GM18499 (cell line): Measurements from ENCODE around the gene RPUSD3.
"Not testable (repeated sequence)": the region's sequence is repeated elsewhere in the genome, so short reads cannot be mapped to it uniquely, and the experiment has no call there.

Experiments
- ATAC-seq: cut with Tn5 transposase; IDR thresholded peaks from one replicate; pipeline ENCODE4 v1.9.1; 2021; ENCODE audit warnings: moderate number of reproducible peaks; ENCODE audit not compliant: insufficient read depth, unreplicated experiment

Gene RPUSD3, protein sequence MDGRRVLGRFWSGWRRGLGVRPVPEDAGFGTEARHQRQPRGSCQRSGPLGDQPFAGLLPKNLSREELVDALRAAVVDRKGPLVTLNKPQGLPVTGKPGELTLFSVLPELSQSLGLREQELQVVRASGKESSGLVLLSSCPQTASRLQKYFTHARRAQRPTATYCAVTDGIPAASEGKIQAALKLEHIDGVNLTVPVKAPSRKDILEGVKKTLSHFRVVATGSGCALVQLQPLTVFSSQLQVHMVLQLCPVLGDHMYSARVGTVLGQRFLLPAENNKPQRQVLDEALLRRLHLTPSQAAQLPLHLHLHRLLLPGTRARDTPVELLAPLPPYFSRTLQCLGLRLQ

DNA sequence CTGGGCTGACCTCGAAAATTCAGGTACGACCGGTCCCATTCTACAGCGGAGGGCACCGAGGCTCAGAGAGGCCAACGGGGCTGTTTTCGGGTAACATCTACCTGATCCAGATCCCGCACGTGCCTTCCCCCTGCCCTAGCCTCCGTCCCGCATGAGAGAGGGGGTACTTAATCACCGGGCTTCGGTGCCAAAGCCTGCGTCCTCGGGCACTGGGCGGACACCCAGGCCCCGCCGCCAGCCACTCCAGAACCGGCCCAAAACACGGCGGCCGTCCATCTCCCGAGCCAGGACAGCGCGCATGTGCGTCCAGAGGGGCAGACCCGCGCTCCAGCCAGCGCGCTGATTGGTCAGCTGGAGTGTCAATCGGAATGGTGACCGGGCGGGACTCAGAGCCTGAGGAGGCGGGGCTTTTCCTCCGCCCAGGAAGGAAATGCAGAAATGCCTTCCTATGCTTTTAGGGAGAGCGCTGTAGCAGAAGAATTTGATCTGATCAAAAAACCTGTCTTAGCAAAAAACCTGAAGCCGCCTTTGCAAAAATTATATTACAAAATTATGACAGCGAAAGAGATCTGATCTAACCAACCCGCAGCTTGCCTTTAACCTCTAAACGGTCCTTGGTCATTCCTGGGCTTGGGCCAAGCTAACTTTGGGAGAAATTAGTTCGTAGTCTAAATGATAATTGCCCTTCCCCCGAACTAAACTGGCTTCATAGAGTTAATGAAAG, at the start of gene RPUSD3:
Gene RPUSD3 (minus strand): TSS at position 294 of the 724 bp plus-strand sequence. CDS start 18 bp downstream, at position 276.
- no peak for ATAC-seq

DNA sequence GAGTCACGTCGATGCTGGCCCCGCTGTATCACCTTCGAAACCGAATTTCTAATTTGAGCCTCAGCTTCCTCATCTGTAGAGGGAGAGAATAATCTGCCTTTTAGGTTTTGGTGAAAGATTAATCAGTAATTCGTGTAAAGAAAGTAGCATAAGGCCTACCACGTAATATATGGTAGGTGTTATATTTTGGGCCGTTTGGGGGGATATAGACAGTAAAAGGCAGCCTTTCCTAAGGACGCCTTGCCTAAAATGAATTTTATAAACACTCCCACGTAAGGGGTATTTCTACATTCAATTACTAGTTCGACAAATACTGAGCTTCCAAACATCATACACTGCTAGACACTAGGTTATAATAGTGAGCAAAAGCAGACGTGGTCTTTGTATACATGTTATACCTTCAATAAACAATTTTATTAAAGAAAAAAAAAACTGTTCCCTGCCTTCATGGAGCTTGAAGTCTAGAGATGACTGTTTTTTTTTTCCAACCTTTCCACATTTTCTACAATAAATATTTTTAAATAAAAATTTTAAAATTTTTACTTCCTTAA, 47.3 kb upstream of the RPUSD3 start:
- no peak for ATAC-seq

DNA sequence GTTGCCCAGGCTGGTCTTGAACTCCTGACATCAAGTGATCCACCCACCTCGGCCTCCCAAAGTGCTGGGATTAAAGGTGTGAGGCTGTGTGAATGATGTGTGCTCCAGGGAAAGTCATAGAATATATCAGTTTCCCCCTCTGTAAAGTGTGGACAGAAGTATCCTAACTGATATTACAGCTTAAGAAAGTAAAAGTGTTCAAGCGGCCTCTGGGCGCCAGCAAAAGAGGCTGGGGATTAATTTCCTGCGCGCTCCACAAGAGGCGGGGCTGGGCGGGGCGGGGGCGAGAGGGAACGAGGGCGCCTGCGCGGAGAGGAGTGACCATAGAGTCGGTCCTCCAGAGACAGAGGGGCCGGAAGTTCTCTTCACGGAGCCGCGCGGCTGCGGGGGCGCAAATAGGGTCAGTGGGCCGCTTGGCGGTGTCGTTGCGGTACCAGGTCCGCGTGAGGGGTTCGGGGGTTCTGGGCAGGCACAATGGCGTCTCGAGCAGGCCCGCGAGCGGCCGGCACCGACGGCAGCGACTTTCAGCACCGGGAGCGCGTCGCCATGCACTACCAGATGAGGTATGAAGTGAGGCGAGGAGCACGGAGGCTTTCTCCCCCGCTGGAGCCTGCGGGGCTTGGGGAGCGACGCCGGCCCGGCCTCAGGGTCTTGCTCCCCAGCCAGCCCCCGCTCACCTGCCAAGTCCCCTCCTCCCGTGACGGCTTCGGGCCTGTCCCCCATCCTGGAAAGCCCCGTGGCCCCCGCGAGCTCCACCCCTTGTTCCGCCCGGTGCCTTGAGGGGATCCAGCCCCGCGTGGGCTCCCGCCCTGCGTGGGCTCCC, 46.7 kb upstream of the RPUSD3 start, which contains the start of gene JAGN1:
Gene JAGN1 (plus strand): TSS at position 362 of the 823 bp plus-strand sequence. CDS start 113 bp downstream, at position 475.
- no peak for ATAC-seq

DNA sequence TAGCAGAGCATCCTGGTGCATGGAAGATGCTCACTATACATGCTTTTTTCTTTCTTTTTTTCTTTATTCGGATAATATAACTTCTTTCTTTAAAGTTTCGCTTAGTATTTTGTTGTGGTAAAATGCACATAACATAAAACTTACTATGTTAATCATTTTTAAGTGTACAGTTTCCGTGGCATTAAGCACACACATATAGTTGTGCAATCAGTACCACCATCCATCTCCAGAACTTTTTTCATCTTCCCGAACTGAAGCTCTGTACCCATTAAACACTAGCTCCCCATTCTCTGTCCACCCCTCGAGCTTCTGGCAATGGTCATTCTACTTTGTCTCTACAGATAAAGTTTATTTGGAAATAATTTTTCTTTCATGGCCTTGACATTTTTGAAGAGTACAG, 45.6 kb upstream of the RPUSD3 start:
- no peak for ATAC-seq

DNA sequence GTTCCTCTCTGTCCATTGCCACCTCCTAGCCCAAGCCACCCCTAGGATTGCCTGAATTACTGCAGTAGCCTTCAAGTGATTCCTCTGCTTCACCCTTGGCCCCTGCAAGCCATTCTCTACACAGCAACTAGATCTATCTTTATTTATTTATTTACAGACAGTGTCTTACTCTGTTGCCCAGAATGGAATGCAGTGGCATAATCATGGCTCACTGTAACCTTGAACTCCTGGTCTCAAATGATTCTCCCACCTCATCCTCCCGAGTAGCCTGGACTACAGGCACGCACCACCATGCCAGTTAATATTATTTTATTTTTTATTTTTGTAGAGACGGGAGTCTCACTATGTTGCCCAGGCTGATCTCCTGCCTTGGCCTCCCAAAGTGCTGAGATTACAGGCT, 44.7 kb upstream of the RPUSD3 start:
- ATAC-seq, result no peak

DNA sequence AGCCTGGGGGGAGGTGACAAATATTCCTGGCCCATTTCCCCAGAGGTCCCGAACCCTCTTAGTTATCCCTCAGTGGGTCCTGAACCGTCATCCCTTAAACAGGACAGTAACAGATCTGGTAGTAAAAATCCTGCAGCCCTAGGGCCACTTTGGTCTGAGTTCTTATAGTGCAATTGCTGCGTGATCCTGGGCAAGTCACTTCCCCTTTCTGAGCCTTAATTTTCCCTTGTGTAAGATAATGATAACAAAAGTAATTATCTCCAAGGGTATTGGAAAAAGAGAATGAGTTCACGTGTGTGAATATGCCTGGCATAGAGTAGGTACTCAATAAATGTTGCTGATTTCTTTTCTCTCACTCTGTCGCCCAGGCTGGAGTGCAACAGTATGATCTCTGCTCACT, 43.7 kb upstream of the RPUSD3 start:
- ATAC-seq, result no peak

DNA sequence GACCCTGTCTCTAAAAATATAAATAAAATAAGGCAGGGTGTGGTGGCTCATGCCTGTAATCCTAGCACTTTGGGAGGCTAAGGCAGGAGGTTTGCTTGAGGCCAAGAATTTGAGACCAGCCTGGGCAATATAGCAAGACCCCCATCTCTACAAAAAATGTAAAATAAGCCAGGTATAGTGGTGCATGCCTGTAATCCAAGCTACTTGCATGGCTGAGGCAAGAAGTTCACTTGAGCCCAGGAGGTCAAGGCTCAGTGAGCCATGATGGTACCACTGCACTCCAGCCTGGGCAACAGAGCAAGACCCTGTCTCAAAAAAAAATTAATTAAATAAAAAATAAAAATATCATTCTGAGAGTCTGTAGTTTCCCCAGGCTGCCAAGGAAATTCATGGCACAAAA, 42.5 kb upstream of the RPUSD3 start:
- no peak for ATAC-seq

DNA sequence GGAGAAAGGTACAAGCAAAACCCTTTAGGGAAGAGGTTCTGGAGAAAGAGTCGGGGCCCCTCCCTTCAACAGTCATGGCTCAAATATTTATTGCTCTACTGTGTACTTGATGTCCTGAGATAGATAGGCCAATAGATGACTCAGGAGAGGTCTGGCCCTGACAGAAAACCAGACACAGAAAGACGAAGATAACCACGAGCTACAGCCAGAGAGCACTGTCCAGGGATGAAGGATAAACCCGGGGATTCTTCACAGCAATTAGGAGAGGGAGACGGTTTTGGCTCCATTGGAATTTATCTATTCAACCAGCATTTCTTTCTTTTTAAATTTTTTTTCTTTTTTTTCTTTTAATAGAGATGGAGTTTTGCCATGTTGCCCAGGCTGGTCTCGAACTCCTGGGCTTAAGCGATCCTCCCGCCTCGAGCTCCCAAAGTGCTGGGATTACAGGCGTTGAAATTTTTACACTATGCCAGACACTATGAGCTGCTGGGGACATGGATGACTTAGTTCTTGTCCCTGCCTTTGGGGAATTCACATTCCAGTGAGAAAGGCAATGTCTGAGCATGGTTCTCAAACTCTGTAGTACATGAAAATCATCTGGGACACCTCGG, 40.9 kb upstream of the RPUSD3 start:
- no peak for ATAC-seq

DNA sequence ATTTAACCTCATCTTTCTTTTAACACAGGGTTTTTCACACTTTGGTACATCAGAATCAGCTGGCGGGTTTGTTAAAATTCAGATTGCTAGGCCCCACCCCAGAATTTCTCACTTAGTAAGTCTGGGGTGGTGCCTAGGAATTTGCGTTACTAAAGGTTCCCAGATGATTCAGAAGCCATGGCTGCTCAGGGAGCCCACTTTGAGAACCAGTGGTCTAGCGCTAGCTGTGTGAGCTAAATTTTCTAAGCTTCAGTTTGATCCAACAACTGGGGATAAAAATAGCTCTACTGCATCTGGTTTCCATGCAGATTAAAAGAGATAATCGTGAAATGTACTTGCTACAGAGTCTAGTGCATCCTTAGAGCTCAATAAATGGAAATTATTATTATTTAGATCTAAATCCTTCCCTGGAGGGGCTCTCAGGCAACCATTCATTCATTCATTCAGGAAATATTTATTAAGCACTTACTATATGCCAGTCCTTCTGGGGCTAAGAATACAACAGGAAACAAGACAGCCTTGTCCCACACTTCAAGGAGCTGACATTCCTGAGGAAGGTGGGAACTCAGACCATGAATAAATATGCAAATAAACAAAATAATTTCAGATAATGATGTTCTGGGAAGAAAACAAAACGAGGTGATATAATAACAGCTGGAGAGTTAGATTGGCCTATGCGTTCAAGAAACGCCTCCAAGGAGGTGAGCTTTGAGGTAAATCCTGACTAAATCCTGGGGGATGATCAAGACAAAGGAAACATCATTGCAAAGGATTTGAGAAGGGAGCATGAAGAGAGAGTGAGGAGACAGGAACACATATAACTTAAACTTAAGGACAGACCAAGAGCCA, 40.1 kb upstream of the RPUSD3 start:
- ATAC-seq, result no peak

DNA sequence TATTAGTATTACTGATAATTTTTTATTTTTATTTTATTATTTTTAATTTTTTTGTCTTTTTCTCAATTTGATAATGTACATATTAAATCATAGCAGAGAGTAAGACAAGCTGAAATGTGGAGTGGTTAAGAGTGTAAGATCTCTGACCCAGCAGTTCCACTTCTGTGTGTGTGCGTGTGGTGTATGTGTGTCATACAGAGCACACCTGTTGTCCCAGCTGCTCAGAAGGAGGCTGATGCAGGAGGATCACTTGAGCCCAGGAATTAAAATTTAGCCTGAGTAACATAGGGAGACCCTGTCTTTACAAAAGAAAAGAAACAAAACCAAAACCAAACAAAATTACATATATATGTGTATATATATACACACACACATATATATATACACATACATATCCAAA, 37.6 kb upstream of the RPUSD3 start:
- ATAC-seq, result no peak

DNA sequence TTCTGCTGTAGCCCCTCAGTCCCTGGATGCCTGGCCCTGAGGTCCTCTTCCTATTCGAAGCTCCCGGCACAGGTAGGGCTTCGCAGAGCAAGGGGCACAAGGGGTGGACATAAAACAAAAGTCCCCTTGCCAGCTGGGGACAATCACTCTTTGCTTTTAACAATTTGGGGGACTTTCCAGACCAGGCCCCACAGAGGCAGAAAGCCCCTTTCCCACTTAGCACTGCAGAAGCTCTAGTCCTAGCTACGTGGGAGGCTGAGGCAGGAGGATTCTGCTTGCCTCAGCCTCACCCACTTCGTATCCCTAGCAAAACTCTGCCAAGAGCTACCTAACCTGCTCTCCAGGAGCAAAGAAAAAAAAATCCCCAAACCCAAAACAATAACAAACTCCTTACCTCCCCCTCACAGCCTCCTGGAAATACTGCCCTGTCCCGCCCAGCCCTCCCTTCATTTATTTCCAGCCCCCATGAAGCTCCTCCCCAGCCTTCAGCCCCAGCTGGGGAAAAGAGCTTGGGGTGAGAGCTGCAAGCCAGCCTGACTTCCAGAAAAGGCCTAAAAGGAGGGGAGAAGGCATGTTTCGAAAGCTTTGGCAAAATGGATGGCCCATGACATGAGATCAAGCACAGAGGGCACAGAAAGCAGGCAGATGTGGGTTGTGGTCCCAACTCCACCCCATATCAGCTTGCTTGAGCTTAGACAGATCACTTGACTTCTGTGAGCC, 36.2 kb upstream of the RPUSD3 start, which contains the start of gene CIDEC:
Gene CIDEC (minus strand): TSS at position 424 of the 720 bp plus-strand sequence. CDS start 1,767 bp downstream, outside the sequence.
- ATAC-seq, result no peak

DNA sequence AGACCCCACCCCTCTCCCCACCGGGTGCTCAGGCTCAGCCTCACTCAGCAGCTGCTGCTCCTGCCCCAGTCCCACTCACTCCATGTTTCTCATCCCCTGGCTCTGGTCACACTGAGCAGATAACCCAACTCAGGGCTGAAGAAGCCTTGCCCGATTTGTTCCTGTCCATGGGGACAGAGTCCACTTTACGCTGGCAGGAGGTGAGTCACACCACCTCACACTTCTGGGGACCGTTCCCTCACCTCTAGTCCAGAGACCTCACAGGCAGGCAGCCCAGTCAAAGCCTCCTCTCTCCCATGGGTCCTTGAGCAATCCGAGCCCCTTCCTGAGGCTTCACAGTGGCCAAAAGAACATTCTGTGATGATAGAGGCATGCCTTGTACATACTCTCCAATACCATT, 34.9 kb upstream of the RPUSD3 start:
- ATAC-seq, result no peak

DNA sequence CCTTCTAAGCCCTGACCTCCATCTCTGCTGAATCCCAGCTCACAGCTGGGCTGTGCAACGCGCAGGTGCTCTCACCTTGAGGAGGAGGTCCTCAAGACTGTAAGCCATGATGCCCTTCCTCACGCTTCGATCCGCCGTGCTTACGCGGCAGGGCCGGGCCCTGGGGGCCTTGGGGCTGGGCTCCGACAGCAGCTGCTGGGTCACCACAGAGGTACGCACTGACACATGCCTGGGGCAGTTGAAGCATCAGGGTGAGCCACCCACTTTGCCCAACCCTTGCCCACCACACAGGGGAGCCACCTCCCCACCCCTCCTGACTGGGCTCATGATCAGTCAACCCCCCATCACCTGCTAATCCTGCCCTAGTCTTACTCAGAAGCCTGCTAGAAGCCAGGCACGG, 33.2 kb upstream of the RPUSD3 start:
- ATAC-seq, result no peak

DNA sequence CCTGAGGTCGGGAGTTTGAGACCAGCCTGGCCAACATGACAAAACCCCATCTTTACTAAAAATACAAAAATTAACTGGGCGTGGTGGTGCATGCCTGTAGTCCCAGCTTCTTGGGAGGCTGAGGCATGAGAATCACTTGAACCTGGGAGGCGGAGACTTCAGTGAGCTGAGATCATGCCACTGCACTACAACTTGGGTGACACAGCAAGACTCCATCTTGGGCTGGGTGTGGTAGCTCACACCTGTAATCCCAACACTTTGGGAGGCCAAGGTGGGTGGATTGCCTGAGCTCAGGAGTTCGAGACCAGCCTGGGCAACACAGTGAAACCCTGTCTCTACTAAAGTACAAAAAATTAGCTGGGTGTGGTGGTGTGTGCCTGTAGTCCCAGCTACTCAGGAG, 32.4 kb upstream of the RPUSD3 start:
- ATAC-seq, result not testable (repeated sequence)

DNA sequence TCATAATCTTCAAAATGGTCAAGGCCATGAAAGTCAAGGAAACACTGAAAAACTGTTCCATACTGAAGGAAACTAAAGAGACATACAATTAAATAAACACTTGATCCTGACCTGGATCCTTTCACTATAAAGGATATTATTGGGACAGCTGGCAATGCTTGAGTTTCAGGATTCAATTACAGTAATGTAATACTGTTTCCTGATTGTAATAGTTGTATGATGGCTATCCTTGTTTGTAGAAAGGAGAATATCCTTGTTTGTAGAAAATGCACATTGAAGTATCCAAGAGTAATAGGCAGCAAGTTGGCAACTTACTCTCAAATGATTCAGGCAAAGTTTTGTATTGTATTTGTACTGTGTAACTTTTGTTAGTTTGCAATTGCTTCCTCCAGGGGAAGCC, 31.6 kb upstream of the RPUSD3 start:
- ATAC-seq, result no peak

DNA sequence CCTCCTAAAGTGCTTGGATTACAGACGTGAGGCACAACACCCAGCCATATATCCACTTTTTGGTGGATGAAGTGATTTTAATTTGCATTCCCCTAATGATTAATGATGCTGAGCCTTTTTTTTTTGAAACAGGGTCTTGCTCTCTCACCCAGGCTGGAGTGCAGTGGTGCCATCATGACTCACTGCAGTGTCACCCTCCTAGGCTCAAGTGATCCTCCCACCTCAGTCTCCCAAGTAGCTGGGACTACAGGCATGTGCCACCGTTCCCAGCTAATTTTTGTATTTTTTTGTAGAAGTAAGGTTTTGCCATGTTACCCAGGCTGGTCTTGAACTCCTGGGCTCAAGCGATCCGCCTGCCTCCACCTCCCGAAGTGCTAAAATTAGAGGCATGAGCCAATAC, 28.3 kb upstream of the RPUSD3 start:
- ATAC-seq, result not testable (repeated sequence)

DNA sequence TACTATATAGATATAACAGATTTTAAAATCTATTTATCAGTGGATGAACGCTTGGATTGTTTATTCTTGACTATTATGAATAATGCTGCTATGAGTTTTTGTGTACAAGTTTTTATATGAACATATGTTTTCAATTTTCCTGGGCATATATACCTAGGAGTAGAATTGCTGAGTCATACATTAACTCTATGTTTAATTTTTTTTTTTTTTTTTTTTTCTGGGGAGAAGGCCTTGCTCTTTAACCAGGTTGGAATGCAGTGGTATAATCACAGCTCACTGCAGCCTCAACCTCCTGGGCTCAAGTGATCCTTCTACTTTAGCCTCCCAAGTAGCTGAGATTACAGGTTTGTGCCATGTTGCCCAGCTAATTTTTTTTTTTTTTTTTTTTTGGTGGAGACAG, 27.2 kb upstream of the RPUSD3 start:
- no peak for ATAC-seq

DNA sequence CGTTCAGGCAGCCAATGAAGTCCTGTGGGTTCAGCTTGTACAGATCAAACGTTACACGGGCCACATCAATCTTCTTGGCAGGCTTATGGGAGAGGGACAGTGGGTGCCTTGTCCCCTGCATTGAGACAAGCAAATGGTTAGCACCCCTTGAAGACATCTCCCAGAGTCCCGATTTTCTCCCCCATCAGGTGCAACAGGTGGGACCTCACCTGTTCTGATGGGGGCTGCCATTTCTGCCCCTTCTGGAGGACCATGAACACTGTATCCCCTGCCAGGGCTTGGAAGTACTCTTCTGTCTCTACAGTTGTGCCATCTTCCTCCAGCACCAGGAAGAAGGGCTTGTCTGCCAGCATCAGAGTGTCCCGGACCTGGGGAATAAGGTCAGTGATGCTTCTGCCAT, 26.1 kb upstream of the RPUSD3 start:
- no peak for ATAC-seq

DNA sequence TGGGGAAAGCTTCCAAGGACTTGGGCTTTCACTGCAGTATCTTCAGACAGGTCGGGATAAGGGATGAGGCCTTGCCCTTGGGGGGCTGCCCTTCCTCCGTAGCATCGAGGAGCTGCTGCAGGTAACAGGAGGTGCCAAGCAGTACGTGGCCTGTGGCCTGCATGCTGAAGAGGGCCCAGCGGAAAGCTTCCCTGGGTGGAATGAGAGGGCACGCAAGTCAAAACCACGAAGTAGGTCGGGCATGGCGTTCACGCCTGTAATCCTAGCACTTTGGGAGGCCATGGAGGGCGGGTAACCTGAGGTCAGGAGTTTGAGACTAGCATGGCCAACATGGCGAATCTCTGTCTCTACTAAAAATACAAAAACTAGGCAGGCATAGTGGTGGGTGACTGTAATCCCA, 23.3 kb upstream of the RPUSD3 start:
- no peak for ATAC-seq
